IPS-18c (cell line): ENCODE measurements around the gene TMEM145.

Experiments used
- H3K4me3 ChIP-seq: 2 replicates; pipeline ENCODE4 v1.7.0; 2013; ENCODE audit warnings: low read depth, mild to moderate bottlenecking, low read length, moderate library complexity; ENCODE audit not compliant: insufficient read depth
- H3K9me3 ChIP-seq: one replicate; pipeline ENCODE4 v1.6.1; 2013; ENCODE audit warnings: mild to moderate bottlenecking, low read length, moderate library complexity; ENCODE audit not compliant: control insufficient read depth, insufficient read depth

Gene TMEM145

DNA sequence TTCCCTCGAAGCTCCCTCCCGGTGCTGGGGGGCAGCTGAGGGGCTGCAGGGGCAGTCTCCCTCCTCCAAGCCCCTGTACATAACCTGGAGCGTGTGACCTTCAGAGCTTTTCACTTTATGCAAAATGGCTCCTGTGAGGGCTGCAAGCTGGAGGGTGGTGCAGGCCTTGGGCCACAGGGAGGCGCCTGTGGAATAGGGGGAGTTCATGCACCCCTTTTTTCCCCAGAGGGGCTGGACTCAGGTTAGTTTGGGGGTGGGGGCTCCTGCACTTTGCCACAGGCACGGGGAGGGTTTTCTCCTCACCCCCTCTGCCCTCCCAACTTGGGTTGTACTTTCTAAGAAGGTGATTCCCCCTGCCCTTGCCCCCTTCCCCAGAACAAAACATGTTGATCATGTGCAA is 17.8 kb upstream of the TMEM145 start:
- Histone ChIP-seq H3K4me3 (no peak overlapping the region), H3K9me3 (no peaks in the 10 kb centered on the region)

DNA sequence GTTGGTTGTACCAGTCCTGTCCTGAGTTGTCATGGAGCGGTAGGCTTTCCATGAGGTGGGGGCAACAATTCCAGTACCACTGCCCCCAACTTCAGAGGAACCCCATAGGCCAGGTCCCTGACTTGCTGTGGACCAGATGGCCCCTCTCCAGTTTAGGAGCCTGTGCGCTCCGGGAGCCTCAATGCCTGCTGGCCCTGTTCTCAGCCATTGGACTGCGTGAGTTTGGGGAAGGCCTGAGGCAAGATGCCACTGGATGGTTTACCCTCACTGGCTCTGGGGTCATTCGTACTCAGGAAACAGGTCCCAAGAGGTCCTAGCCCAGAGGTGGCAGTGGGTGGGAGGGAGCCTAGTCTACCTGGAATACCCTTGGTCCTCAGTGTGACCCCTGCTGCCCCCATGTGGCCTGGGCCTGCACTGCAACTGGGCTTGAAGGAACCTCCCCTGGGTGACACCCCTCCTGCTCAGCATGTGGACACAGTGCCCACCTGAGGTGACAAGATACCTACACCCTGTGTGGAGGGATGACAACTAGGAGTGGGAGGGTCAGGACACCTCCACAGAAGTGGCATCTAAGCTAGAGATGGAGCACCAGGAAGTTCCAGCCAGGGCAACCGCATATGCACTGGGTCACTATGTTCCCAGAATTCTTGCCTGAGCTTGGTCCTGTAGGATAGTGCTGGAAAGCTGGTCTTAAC is 17.1 kb upstream of the TMEM145 start:
- Histone ChIP-seq H3K4me3 (no peak overlapping the region), H3K9me3 (no peaks in the 10 kb centered on the region)

DNA sequence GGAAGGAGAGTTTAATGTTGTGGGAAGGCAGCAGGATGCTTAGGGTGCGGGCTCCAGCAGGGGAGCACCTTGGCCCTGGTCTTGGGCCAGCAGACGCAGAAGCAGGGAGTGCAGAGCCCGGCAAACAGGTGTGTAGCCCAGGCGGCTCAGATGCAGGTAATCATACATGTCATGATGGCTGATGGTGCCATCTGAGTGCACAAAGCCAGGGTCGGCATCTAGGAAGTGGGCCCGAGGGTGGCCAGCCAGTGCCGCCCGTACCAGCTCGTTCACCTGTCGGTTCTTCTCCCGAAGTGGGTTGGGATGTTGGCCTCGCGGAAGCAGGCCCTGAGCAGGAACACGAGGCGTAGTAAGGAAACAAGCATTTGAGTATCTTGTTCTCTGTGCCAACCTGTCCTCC is 16.1 kb upstream of the TMEM145 start:
- H3K9me3 ChIP-seq = no peaks in the 10 kb centered on the region
- no peak overlapping the region for H3K4me3 ChIP-seq

DNA sequence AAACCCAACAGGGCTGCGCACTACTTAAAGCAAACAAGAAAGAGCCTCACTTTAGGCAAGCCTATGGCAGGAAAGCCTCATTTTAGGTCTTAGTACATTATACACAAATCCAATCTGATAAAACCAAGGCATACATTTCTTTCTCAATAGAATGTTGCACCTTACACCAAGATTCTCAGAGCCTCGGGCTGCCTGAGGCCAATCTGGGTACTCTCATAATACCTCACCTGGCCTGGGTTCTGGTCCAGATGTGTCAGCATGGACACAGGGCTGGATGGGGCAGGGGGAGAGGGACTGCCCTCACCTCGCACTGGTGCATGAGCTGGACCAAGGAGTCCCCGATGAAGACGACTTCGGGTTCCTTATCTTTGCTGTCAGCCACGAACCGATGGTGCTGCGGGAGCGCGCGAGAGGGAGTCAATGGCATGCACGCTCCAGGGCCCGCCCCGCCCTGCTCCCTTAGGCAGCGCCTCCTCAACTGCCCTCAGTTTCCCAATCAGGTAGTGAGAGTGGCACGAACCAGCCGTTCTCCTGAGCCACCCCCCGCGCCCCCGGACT is 11.4 kb upstream of the TMEM145 start, which contains the start of gene PRR19:
TSS of gene PRR19 (plus strand) at position 487 of the 558 bp plus-strand sequence. CDS start 7,453 bp downstream, outside the sequence.
- H3K4me3 ChIP-seq = peak within 1 kb of the TSS; percentile 83
- no peaks in the 10 kb centered on the region for H3K9me3 ChIP-seq

DNA sequence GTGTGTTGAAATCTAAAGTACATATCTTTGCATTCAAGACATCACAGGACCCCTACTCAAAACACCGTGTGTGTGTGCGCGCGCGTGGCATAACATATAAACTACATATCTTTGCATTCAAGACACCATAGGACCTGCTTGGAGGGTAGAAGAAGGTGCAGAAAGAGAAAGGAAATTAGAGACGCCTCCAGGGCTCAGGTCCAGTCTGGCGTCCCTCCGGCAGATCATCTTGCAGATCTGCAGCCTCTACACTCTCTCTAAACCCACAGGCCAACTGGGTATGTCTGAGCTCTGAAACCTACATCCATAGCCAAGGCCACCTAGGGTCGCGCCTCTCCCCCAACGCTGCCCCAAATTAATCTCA is 10.0 kb upstream of the TMEM145 start:
- no peaks in the 10 kb centered on the region for H3K9me3 ChIP-seq
- H3K4me3 ChIP-seq = peak overlapping the region; percentile 11; the same call in 1 of the 2 replicates

DNA sequence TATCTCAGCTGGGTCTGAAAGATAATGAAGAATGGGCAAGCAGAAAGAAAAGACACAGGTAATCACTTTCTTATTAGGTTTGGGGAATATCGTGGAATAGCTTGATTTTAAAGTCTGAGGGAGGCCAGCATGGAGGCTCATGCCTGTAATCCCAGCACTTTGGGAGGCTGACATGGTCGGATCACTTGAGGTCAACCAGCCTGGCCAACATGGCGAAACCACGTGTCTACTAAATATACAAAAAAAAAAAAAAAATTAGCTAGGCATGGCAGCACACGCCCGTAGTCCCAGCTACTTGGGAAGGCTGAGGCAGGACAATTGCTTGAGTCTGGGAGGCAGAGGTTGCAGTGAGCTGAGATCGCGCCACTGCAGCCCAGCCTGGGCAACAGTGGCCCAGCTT is 9.2 kb upstream of the TMEM145 start:
- Histone ChIP-seq H3K9me3 (no peaks in the 10 kb centered on the region), H3K4me3 (no peak overlapping the region)

DNA sequence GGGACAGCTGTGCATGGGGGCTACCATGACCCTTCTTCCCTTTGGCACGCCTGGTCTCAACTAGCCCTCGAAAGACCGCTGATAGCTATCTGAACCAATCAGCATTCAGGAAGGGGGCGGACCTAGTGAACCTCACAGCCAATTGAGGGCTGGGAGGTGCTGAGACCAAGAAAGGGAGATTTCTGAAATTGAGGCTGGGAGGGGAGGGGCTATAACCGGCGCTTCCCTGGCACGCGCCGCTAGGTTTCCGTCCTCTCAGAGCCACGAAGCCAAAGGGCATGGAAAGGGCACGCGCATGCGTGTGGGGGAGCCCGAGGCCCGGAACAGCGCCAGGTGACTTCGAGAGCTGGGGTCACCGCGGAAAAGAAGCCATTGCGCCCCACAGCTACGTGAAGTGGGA is 6.5 kb upstream of the TMEM145 start:
- Histone ChIP-seq H3K4me3 (no peak overlapping the region), H3K9me3 (no peaks in the 10 kb centered on the region)

DNA sequence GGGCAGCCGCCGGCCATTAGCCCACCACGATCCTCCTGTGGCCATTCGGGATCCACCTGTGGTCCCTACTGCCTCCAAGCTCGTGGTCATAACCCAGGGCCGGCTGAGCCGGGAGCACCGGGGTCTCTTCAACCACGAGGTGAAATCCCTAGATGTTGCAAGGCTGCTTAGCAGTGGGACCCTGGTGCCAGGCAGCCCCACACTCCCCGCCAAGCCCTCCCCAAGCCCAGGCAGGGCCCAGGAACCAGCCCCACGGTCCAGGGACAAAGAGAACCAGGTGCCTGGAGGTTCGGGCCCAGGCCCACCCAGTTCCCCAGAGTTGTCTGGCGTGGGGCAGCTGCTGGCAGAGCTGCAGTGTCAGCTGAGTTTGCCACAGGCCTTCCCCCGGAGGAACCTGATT is 3.4 kb upstream of the TMEM145 start:
- Histone ChIP-seq H3K9me3 (no peaks in the 10 kb centered on the region), H3K4me3 (no peak overlapping the region)

DNA sequence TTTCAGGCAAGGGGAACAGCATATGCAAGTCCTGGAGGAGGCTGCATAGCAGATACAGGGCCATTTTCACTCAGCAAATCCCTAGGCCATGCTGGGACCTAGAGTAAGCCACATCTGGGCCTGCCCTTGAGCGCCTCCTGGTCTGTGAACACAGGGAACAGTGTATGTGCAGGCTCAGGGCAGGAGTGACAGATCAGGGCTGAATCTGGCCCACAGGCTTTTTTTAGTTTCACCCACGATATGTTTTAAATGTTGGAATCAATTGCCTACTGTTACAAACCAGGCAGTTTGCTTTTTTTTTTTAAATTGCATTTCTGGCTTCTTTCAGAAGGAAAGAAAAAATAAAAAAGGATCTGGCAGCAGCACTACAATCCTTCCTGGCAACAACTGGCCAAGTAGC is 1.5 kb upstream of the TMEM145 start:
- H3K4me3 ChIP-seq = no peak overlapping the region
- H3K9me3 ChIP-seq = no peaks in the 10 kb centered on the region

DNA sequence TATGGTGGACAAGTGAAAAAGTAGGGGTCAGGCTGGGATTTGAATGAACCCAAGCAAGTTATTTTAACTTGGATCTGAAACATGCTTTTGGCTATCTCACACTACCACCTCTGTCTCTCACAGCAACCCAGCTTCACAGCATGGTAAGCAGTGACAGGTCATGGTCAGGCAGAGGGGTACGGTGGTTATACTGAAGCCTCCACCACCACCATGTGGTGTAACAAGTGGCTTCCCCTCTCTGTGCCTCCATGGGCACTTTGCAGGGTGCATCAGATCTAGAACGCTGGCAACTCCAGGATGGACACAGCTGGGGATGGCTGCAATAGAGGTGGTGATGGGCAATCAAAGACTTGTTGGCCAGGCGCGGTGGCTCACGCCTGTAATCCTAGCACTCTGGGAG is 739 bp upstream of the TMEM145 start:
- no peak overlapping the region; the same call in 1 of the 2 replicates for H3K4me3 ChIP-seq
- H3K9me3 ChIP-seq = no peaks in the 10 kb centered on the region

DNA sequence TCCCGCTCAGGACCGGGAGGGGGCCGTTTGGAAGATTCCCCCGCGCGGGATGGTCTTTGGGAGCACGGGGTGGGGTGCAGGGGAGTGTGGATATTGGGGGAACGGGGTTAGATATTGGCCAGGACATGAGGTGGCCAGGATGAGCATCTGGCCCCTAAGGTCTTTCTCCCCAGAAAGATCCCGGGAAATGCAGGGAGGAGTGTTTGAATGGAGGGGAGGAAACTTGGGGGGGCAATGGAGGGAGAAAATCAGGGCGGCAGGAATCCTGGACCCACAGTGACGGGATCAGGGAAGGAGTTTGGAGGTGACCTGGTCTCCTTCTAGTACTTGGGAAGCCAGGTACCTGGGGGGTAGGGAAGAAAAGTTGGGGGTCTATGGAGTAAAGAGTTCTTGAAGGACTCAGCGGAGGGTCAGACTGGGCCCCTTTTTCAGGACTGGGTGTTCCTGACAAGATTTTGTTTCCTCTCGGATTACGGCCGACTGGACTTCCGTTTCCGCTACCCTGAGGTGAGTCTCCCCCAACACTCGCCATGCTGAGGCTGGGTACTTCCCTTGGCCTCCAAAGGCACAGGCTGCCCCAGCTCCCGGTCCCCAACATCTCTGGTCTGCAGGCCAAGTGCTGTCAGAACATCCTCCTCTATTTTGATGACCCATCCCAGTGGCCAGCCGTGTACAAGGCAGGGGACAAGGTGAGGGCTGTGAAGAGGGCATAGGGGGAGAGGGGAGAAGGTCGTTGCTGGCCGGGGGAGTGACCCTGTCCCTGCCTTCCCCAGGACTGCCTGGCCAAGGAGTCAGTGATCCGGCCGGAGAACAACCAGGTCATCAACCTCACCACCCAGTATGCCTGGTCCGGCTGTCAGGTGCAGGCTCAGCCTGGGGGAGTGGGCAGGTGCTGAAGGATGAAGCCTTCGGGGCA is 989 bp downstream of the TMEM145 start:
- Histone ChIP-seq H3K9me3 (no peaks in the 10 kb centered on the region), H3K4me3 (peak overlapping the region; percentile 76)

DNA sequence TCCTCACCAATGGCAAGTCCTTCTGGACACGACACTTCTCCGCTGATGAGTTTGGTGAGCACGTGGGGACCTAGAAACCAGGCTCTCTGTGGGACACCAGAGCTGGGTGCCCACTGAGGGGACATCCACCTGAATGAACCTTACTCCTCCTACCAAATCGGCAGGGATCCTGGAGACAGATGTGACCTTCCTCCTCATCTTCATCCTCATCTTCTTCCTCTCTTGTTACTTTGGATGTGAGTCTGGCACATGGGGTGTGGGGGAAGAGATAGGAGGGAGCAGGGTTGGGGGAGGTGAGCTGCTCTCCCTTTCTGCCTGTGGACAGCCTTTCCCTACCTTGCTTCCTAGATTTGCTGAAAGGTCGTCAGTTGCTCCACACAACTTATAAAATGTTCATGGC is 1.9 kb downstream of the TMEM145 start:
- no peaks in the 10 kb centered on the region for H3K9me3 ChIP-seq

DNA sequence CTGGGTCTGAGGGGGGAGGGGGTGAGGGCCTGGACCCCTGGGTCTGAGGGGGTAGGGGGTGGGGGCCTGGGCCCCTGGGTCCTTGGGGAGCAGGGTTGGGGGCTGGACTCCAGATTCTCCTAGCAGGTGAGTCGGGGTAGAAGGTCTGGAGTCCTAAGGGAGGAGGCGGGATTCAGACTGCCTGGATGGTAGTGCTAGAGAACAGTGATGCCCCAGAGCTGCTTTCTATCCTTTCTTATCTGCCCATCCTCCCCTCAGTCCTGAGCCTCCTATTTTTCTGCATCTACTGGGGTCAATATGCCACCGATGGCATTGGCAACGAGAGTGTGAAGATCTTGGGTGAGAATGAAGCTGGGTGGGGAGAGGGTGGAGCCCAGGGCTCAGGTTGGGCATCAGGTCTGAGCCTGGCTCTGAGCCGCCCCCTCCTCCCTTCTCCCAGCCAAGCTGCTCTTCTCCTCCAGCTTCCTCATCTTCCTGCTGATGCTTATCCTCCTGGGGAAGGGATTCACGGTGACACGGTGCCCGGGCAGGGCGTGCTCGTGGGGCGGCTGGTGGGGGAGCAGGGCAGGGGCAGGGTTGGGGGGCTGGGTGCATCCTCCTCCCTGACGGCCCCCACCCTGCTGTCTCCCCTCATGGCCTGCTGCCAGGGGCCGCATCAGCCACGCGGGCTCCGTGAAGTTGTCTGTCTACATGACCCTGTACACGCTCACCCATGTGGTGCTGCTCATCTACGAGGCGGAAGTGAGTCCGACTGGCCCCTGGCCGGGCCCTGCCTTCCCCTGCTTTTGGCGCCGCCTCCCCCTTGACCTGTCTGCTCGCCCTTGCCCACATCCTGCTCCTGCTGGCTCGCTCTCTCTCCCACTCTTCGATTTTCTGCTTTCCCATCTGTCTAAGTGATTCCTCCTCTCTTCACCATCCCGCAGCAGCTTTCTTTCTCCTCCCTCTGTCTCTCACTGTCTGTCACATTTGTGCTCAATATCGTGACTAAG is 3.4 kb downstream of the TMEM145 start:
- Histone ChIP-seq H3K9me3 (no peaks in the 10 kb centered on the region), H3K4me3 (no peak overlapping the region)

More for the DNA sequence above, 1.9 kb downstream of the TMEM145 start:
- no peak overlapping the region for H3K4me3 ChIP-seq

DNA sequence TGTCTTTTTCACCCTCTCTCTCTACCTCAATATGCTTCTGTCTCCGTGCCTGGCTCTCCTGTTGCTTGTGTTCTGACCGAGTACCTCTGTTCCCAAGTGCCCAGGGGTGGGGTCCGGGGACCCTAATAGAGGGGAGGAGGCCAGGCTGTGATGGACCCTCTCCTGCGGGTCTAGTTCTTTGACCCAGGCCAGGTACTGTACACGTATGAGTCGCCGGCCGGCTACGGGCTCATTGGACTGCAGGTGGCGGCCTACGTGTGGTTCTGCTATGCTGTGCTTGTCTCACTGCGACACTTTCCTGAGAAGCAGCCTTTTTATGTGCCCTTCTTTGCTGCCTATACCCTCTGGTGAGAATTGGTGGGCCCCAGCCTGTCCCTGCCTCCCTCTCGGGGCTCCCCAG is 4.4 kb downstream of the TMEM145 start:
- Histone ChIP-seq H3K4me3 (no peak overlapping the region), H3K9me3 (no peaks in the 10 kb centered on the region)

DNA sequence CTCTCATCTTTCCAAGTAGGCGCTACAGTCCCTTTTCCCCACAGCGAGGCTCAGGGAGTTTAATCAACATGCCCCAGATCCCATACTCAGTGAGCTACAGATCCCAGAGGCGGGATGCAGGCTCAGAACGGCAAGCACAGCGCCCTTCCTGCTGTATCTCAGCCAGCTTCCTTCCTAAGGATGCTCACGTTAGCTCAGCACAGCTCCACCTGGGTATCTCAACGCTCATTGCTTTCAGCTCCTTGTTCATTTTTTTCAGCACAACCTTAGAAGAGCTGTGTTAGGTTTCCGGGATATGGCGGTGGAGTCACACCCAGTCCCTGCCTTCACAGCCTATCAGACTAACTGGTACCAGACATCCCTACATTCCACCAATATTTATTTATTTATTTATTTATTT is 9.2 kb downstream of the TMEM145 start:
- no peak overlapping the region for H3K4me3 ChIP-seq
- no peaks in the 10 kb centered on the region for H3K9me3 ChIP-seq

DNA sequence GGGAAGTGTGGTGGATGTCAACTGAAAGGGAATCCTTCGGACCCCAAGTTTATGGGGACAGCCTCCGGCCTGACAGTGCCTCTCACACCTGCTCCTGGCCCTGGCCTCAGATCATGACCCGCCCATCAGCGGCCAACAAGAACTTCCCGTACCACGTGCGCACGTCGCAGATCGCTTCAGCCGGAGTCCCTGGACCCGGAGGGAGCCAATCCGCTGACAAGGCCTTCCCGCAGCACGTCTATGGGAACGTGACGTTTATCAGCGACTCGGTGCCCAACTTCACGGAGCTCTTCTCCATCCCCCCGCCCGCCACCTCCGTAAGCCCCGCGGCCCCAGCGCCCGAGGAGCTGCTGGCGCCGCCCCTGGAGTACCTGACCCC is 10.4 kb downstream of the TMEM145 start:
- peak overlapping the region; percentile 44 for H3K4me3 ChIP-seq
- H3K9me3 ChIP-seq = no peaks in the 10 kb centered on the region
